Ishikawa (cell line): ENCODE measurements around the gene NUAK1.
A peak's percentile ranks its signal among the peaks of the same experiment; 100 is the strongest.

ENCODE experiments used
- CEBPB ChIP-seq: IDR thresholded peaks from 2 replicates; pipeline ENCODE4 v1.6.1; 2012
- CREB1 ChIP-seq: IDR thresholded peaks from 2 replicates; pipeline ENCODE4 v1.6.1; 2012; ENCODE audit warnings: low read depth
- EGR1 ChIP-seq: IDR thresholded peaks from 2 replicates; pipeline ENCODE4 v1.6.1; 2012
- EP300 ChIP-seq: IDR thresholded peaks from 2 replicates; pipeline ENCODE4 v1.6.1; 2012; ENCODE audit warnings: borderline replicate concordance
- FOXM1 ChIP-seq: IDR thresholded peaks from 2 replicates; pipeline ENCODE4 v1.6.1; 2012; ENCODE audit warnings: low read depth, borderline replicate concordance
- MAX ChIP-seq: IDR thresholded peaks from 2 replicates; pipeline ENCODE4 v1.6.1; 2012
- NFIC ChIP-seq: IDR thresholded peaks from 2 replicates; pipeline ENCODE4 v1.6.1; 2012
- RAD21 ChIP-seq: IDR thresholded peaks from 2 replicates; pipeline ENCODE4 v1.6.1; 2012; ENCODE audit warnings: low read depth
- REST ChIP-seq: IDR thresholded peaks from 2 replicates; pipeline ENCODE4 v1.6.1; 2012; ENCODE audit warnings: low read depth, mild to moderate bottlenecking
- TAF1 ChIP-seq: IDR thresholded peaks from 2 replicates; pipeline ENCODE4 v1.6.1; 2012; ENCODE audit warnings: low read depth, mild to moderate bottlenecking
- TCF12 ChIP-seq: IDR thresholded peaks from 2 replicates; pipeline ENCODE4 v1.6.1; 2012; ENCODE audit warnings: low read depth
- TEAD4 ChIP-seq: IDR thresholded peaks from 2 replicates; pipeline ENCODE4 v1.6.1; 2012
- YY1 ChIP-seq: IDR thresholded peaks from 2 replicates; pipeline ENCODE4 v1.6.1; 2012; ENCODE audit warnings: low read depth
- ZBTB7A ChIP-seq: IDR thresholded peaks from 2 replicates; pipeline ENCODE4 v1.6.1; 2012; ENCODE audit warnings: low read depth
- TF ChIP-seq, protein P1 (sequence below): IDR thresholded peaks from 2 replicates; pipeline ENCODE4 v1.6.1; 2012

The NUAK1 gene

DNA sequence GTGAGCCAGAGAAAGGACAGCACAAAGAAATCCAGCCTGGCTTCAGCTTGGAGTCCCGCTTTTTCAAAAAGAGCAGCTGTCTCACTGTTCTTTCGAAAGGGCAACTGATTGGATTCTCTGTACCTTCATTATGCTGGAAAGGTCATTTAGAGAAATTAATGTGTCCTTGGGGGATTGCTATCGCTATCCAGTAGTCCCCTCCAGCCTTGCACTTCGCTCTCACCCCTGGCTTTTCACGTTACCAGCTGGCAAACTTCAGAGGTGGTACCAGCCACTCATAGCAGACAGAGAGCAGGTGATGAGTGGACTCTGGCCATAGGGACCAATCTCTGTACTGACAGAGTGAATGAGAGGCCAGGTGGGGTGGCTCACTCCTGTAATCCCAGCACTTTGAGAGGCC is 11.8 kb upstream of the NUAK1 start:
- TF ChIP-seq EGR1 (no peak), FOXM1 (no peak), TEAD4 (no peak), MAX (no peak), YY1 (no peak), NFIC (no peak), TAF1 (no peak), CREB1 (no peak), REST (no peak), ZBTB7A (no peak), RAD21 (no peak), EP300 (no peak), TCF12 (no peak), CEBPB (no peak)
- TF ChIP-seq, protein P1, sequence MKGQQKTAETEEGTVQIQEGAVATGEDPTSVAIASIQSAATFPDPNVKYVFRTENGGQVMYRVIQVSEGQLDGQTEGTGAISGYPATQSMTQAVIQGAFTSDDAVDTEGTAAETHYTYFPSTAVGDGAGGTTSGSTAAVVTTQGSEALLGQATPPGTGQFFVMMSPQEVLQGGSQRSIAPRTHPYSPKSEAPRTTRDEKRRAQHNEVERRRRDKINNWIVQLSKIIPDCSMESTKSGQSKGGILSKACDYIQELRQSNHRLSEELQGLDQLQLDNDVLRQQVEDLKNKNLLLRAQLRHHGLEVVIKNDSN = no peak

DNA sequence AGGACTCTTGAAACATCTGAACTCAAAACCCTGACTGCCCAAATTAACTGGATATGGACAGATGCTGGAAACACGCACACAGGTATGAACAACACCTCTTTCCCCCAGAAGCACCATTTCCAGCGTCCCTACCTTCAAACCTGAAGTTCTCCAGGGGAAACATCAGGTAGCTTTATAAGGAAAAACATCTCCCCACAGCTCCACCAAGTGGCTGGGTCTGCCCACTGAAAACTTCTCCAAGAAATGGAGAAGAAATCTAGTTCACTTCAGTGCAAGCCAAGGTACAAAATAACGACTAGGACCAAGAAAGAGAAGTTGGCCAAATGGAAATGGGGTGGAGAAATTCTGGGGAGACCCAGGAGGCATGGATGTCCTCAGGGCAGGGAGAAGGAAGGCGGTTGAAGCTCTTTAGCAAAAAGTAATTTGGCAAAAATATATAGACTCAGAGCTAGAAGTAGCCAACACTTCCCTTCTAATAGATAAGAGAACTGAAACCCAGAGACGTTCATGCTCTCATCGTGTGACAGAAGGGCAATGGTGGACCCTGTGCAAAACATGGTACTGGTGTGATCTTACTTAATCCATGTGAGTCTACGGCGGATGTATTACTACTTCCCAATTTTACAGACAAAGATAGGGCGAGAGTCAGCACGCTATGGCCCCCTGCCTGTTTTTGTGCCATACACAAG is 10.5 kb upstream of the NUAK1 start:
- TF ChIP-seq TAF1 (no peak), MAX (no peak), RAD21 (peak; percentile 66), CREB1 (no peak), ZBTB7A (no peak)
- TF ChIP-seq, protein P1 = no peak

- TF ChIP-seq NFIC = no peak
- TF ChIP-seq MAX = no peak
- no peak for TF ChIP-seq YY1
- TF ChIP-seq TCF12 = no peak
- no peak for TF ChIP-seq EP300
- TF ChIP-seq REST = no peak
- TF ChIP-seq CEBPB = no peak
- TF ChIP-seq ZBTB7A = no peak
These were observed 9.2 kb upstream of the NUAK1 start for GRCh38 chr12:106147956-106148355.

GRCh38 chr12:106146987-106147386 is 8.2 kb upstream of the NUAK1 start:
- no peak for TF ChIP-seq EGR1
- no peak for TF ChIP-seq CREB1
- TF ChIP-seq TEAD4 = no peak
- TF ChIP-seq TAF1 = no peak
- no peak for TF ChIP-seq REST
- TF ChIP-seq ZBTB7A = no peak
- TF ChIP-seq CEBPB = no peak
- no peak for TF ChIP-seq TCF12
- no peak for TF ChIP-seq NFIC
- TF ChIP-seq MAX = no peak
- no peak for TF ChIP-seq RAD21
- TF ChIP-seq EP300 = no peak
- TF ChIP-seq, protein P1 = no peak
- TF ChIP-seq YY1 = no peak
- TF ChIP-seq FOXM1 = no peak
